ENCODE measurements around the gene NOP53.
"Not testable (repeated sequence)": the region's sequence is repeated elsewhere in the genome, so short reads cannot be mapped to it uniquely, and the experiment has no call there.

NOP53 gene

DNA sequence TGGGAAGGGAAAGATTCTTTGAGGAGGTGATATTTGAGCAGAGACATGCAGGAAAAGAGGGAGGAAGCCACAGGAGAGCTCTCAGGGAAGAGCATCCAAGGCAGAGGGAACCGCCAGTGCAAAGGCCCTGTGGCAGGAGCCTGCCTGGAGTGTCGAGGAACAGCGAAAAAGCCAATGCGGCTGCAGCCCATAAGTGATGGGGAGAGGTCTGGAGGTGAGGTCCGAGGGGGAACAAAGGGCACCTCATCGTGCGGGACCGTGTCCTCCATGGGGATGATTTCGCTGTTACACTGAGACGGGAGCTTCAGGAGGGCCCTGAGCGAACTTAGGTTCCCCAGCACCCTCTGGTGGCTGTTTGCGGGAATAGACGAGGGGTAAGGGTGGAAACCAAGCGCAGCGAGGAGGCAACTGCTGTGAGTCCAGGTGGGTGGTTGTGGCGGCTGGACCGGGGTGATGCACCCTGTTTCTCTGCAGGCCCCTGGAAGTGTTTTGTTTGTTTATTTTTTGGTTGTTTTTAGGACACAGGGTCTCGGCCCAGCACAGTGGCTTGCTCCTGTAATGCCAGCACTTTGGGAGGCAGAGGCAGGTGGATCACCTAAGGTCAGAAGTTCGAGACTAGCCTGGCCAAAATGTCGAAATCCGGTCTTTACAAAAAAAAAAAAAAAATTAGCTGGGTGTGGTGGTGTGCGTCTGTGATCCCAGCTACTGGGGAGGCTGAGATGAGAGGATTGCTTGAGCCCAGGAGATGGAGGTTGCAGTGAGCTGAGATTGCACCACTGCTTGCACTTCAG, 38.0 kb upstream of the NOP53 start:
- peak; percentile 82 for DNase-seq (ENCODE audit: low read depth)
- TF ChIP-seq, protein P1, sequence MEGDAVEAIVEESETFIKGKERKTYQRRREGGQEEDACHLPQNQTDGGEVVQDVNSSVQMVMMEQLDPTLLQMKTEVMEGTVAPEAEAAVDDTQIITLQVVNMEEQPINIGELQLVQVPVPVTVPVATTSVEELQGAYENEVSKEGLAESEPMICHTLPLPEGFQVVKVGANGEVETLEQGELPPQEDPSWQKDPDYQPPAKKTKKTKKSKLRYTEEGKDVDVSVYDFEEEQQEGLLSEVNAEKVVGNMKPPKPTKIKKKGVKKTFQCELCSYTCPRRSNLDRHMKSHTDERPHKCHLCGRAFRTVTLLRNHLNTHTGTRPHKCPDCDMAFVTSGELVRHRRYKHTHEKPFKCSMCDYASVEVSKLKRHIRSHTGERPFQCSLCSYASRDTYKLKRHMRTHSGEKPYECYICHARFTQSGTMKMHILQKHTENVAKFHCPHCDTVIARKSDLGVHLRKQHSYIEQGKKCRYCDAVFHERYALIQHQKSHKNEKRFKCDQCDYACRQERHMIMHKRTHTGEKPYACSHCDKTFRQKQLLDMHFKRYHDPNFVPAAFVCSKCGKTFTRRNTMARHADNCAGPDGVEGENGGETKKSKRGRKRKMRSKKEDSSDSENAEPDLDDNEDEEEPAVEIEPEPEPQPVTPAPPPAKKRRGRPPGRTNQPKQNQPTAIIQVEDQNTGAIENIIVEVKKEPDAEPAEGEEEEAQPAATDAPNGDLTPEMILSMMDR (conservative IDR thresholded peaks at IDR 0.05; ENCODE audit: control insufficient read depth, insufficient read depth, low read depth, low read length), result peak; percentile 93
- no peak overlapping the region for H3K4me3 ChIP-seq (ENCODE audit: control insufficient read depth, low read depth, low read length)

DNA sequence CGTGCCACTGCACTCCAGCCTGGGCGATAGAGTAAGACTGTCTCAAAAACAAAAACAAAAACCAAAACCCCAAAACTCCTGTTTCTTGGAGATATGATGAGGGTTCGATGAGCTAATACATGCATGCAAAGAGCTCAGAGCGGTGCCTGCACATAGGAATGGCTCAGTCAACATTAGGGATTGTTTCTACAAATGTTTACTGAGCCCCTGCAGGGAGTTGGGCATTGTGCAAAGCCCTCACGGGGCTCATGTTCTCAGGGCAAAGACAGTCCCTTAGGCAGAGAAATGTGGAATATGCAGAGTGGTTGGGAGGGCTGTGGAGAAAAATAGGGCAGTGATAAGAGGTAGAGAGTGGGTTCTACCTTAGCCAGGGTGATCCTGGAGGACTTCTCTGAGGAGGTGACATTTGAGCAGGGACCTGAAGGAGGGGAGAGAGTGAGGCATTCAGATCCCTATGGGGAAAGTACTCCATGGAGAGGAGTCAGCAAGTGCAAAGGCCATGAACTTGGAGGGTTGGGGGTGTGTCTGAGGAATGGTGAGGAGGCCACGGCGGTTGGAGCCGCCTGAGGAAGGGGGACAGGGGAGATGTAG, 33.6 kb upstream of the NOP53 start:
- TF ChIP-seq, protein P1 (conservative IDR thresholded peaks at IDR 0.05; ENCODE audit: control insufficient read depth, insufficient read depth, low read depth, low read length), result no peak
- DNase-seq (ENCODE audit: low read depth), result no peak
- no peak overlapping the region for H3K4me3 ChIP-seq (ENCODE audit: control insufficient read depth, low read depth, low read length)

DNA sequence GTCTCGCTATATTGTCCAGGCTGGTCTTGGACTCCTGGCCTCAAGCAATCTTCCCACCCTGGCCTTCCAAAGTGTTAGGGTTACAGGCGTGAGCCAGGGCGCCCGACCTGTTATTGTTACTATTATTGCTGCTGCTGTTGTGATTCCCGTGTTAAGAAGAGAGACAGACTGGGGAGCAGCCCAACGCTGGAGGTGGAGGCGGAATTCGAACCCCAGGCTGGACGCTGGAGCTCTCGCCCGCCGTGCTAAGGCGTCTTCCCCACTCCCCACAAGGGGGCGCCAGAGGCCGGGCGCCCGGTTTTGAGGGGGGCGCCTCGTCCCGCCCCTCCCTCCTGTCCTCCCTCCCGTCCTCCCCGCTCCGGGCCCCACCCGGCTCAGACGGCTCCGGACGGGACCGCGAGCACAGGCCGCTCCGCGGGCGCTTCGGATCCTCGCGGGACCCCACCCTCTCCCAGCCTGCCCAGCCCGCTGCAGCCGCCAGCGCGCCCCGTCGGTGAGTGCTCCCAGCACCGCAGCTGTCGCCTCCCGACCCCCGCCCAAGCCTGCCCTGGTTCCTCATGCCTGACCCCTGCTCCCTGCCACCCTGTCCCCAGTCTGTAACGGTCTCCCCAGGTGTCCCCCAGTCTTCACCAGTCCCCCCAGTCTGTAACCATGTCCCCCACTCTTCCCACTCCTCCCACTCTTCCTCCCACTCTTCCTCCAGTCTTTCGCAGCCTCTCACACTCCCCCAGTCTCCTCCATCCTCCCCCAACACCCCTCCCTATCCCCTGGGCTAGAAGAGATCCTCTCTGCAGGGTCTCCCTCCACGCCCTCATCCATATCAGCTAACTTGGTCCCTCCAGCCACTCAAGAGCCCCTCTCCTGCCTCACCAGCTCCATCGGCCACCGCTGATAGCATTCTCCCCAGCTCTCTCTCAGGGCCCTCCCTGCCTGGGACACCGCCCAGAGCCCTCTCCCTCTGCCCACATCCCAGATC, 32.0 kb upstream of the NOP53 start, which contains the start of gene EHD2:
Gene EHD2, plus strand, starts transcription at position 377 of the 976 bp plus-strand sequence. CDS start 3,191 bp downstream, outside the sequence.
- DNase-seq (ENCODE audit: low read depth), result peak; percentile 73
- TF ChIP-seq, protein P1 (conservative IDR thresholded peaks at IDR 0.05; ENCODE audit: control insufficient read depth, insufficient read depth, low read depth, low read length), result peak; percentile 76
- H3K4me3 ChIP-seq (ENCODE audit: control insufficient read depth, low read depth, low read length), result peak within 1 kb of the TSS; percentile 95

- TF ChIP-seq, protein P1 (conservative IDR thresholded peaks at IDR 0.05; ENCODE audit: control insufficient read depth, insufficient read depth, low read depth, low read length), result no peak
- H3K4me3 ChIP-seq (ENCODE audit: control insufficient read depth, low read depth, low read length), result peak overlapping the region; percentile 95
Observed at GRCh38 chr19:47714339-47714738, 31.0 kb upstream of the NOP53 start.

DNA sequence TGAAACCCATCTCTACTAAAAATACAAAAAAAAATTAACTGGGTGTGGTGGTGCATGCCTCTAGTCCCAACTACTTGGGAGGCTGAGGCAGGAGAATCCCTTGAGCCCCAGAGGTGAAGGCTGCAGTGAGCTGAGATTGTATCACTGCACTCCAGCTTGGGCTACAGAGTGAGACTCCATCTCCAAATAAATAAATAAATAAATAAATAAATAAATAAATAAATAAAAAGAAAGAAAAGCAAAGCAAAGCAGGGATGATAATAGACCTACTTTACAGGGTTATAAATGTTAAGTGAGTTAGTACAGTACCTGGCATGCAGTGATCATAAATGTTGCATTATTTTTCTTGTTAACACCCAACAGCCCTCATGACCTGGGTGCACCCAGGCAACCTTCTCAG, 30.5 kb upstream of the NOP53 start:
- not testable (repeated sequence) for DNase-seq (ENCODE audit: low read depth)
- peak overlapping the region; percentile 95 for H3K4me3 ChIP-seq (ENCODE audit: control insufficient read depth, low read depth, low read length)

More at GRCh38 chr19:47714339-47714738, 31.0 kb upstream of the NOP53 start:
- DNase-seq (ENCODE audit: low read depth), result peak; percentile 34

- TF ChIP-seq, protein P1 (conservative IDR thresholded peaks at IDR 0.05; ENCODE audit: control insufficient read depth, insufficient read depth, low read depth, low read length), result no peak
- H3K4me3 ChIP-seq (ENCODE audit: control insufficient read depth, low read depth, low read length), result no peak overlapping the region
- DNase-seq (ENCODE audit: low read depth), result no peak
Observed at GRCh38 chr19:47716270-47716937, 28.9 kb upstream of the NOP53 start.

DNA sequence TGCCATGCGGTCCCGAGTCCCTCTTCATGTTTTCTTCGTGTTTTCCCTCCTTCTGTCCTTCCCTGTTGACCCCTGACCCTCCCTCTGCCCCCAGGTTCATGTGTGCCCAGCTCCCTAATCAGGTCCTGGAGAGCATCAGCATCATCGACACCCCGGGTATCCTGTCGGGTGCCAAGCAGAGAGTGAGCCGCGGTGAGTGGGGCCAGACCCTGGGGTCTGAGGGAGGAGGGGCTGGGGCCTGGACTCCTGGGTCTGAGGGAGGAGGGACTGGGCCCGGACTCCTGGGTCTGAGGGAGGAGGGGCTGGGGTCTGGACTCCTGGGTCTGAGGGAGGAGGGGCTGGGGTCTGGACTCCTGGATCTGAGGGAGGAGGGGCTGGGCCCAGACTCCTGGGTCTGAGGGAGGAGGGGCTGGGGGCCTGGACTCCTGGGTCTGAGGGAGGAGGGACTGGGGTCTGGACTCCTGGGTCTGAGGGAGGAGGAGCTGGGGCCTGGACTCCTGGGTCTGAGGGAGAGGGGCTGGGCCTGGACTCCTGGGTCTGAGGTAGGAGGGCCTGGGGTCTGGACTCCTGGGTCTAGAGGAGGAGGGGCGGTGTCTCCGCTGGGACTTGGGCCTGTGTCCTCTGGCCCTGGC, 26.8 kb upstream of the NOP53 start:
- DNase-seq (ENCODE audit: low read depth), result not testable (repeated sequence)
- H3K4me3 ChIP-seq (ENCODE audit: control insufficient read depth, low read depth, low read length), result peak overlapping the region; percentile 13
